Mesenchymal stem cell (in vitro differentiated cells and primary cell): ENCODE results near the gene SPC25.

ENCODE experiments used
- DNase-seq: peaks from one replicate; pipeline ENCODE4 v3.0.0-alpha.2; 2013
- H2AFZ ChIP-seq: one replicate; pipeline ENCODE4 v1.6.1; 2013; ENCODE audit warnings: low read depth, mild to moderate bottlenecking, control low read depth, inconsistent platforms, low read length, moderate library complexity
- H2AK5ac ChIP-seq: 2 replicates; pipeline ENCODE4 v1.6.1; 2013; ENCODE audit warnings: low read length, moderate library complexity, mild to moderate bottlenecking, inconsistent platforms; ENCODE audit not compliant: severe bottlenecking
- H2BK120ac ChIP-seq: one replicate; pipeline ENCODE4 v1.6.1; 2013; ENCODE audit warnings: low read depth, mild to moderate bottlenecking, inconsistent platforms, low read length, moderate library complexity
- H2BK12ac ChIP-seq, 2 experiments: one replicate each; pipeline ENCODE4 v1.6.1; 2013; ENCODE audit warnings: inconsistent platforms in 2 of 2, low read length in 2 of 2, mild to moderate bottlenecking in 2 of 2, moderate library complexity in 2 of 2, control low read depth in 1 of 2
- H2BK15ac ChIP-seq: one replicate; pipeline ENCODE4 v1.6.1; 2013; ENCODE audit warnings: mild to moderate bottlenecking, low read depth, inconsistent platforms; ENCODE audit not compliant: poor library complexity, severe bottlenecking
- H2BK5ac ChIP-seq: 2 replicates; pipeline ENCODE4 v1.6.1; 2013; ENCODE audit warnings: low read depth, mild to moderate bottlenecking, low read length, control low read depth, inconsistent platforms; ENCODE audit not compliant: poor library complexity, severe bottlenecking
- H3K14ac ChIP-seq, 2 experiments: one replicate each; pipeline ENCODE4 v1.6.1; 2013; ENCODE audit warnings: inconsistent platforms in 2 of 2, low read length in 2 of 2, control low read depth in 1 of 2, mild to moderate bottlenecking in 1 of 2, moderate library complexity in 1 of 2
- H3K18ac ChIP-seq, 2 experiments: one replicate each; pipeline ENCODE4 v1.6.1; 2013; ENCODE audit warnings: inconsistent platforms in 2 of 2, low read length in 2 of 2, control low read depth in 1 of 2, low read depth in 1 of 2, mild to moderate bottlenecking in 1 of 2
- H3K23ac ChIP-seq, 2 experiments: one replicate each; pipeline ENCODE4 v1.6.1; 2013; ENCODE audit warnings: inconsistent platforms in 2 of 2, low read length in 2 of 2, mild to moderate bottlenecking in 2 of 2, moderate library complexity in 2 of 2, control low read depth in 1 of 2
- H3K27ac ChIP-seq: 2 replicates; pipeline ENCODE4 v1.5.1; 2013; ENCODE audit warnings: mild to moderate bottlenecking, moderate library complexity, low read length, control low read depth, inconsistent platforms; ENCODE audit not compliant: poor library complexity, severe bottlenecking
- H3K27me3 ChIP-seq, 2 experiments: 2 replicates each; pipeline versions ENCODE4 v1.6.1 to v1.7.0; 2013; ENCODE audit warnings: low read length in 2 of 2, mild to moderate bottlenecking in 2 of 2, moderate library complexity in 2 of 2, control low read depth in 1 of 2, inconsistent platforms in 1 of 2; ENCODE audit not compliant: control insufficient read depth in 1 of 2, insufficient read depth in 1 of 2
- H3K36me3 ChIP-seq, 2 experiments: 2 replicates each; pipeline versions ENCODE4 v1.6.1 to v1.7.0; 2013; ENCODE audit warnings: low read length in 2 of 2, control low read depth in 1 of 2, inconsistent platforms in 1 of 2, low read depth in 1 of 2, mild to moderate bottlenecking in 1 of 2; ENCODE audit not compliant: insufficient read depth in 2 of 2, control insufficient read depth in 1 of 2
- H3K4ac ChIP-seq, 2 experiments: one replicate each; pipeline ENCODE4 v1.6.1; 2013; ENCODE audit warnings: inconsistent platforms in 2 of 2, low read length in 2 of 2, mild to moderate bottlenecking in 2 of 2, moderate library complexity in 2 of 2, control low read depth in 1 of 2, low read depth in 1 of 2
- H3K4me1 ChIP-seq: 2 replicates; pipeline ENCODE4 v1.6.1; 2013; ENCODE audit warnings: low read depth, low read length, control low read depth; ENCODE audit not compliant: control insufficient read depth, insufficient read depth
- H3K4me2 ChIP-seq: 2 replicates; pipeline ENCODE4 v1.6.1; 2013; ENCODE audit warnings: low read length, mild to moderate bottlenecking, inconsistent platforms; ENCODE audit not compliant: poor library complexity, severe bottlenecking
- H3K4me3 ChIP-seq, 2 experiments: 2 replicates each; pipeline versions ENCODE4 v1.5.1 to v1.7.0; 2013; ENCODE audit warnings: low read length in 2 of 2, mild to moderate bottlenecking in 2 of 2, control low read depth in 1 of 2, low read depth in 1 of 2; ENCODE audit not compliant: insufficient read depth in 1 of 2
- H3K79me1 ChIP-seq: replicated peaks from 2 replicates; pipeline ENCODE4 v1.6.1; 2013; ENCODE audit warnings: mild to moderate bottlenecking, control low read depth, low read length, inconsistent platforms; ENCODE audit not compliant: poor library complexity, severe bottlenecking
- H3K9ac ChIP-seq: 2 replicates; pipeline ENCODE4 v1.7.0; 2013; ENCODE audit warnings: mild to moderate bottlenecking, low read length, moderate library complexity
- H3K9me3 ChIP-seq: 2 replicates; pipeline ENCODE4 v1.7.0; 2013; ENCODE audit warnings: mild to moderate bottlenecking, low read length; ENCODE audit not compliant: control insufficient read depth
- H4K8ac ChIP-seq: one replicate; pipeline ENCODE4 v1.6.1; 2013; ENCODE audit warnings: inconsistent platforms, mild to moderate bottlenecking, low read length, moderate library complexity
- H4K91ac ChIP-seq: one replicate; pipeline ENCODE4 v1.6.1; 2013; ENCODE audit warnings: mild to moderate bottlenecking, low read length, inconsistent platforms
- WGBS: methylation state at CpG from one replicate; pipeline ENCODE4 v1.1.7; 2013; ENCODE audit warnings: mixed read lengths; 5-methylcytosine and 5-hydroxymethylcytosine counted together

SPC25 gene

GRCh38 chr2:168910330-168910729, 20.1 kb upstream of the SPC25 start:
- H2AK5ac ChIP-seq: no peak overlapping the region
- H3K9me3 ChIP-seq: no peaks in the 10 kb centered on the region
- no peak overlapping the region for H3K23ac ChIP-seq
- H2BK12ac ChIP-seq: no peak overlapping the region
- no peak overlapping the region for H3K14ac ChIP-seq
- no peak overlapping the region for H2BK15ac ChIP-seq
- H3K79me1 ChIP-seq: no peaks in the 10 kb centered on the region
- no peak overlapping the region for H4K8ac ChIP-seq
- H3K18ac ChIP-seq: no peak overlapping the region
- no peak overlapping the region for H3K4ac ChIP-seq
- no peaks in the 10 kb centered on the region for H3K36me3 ChIP-seq
- DNase-seq: no peak
- WGBS: 67% methylated on average over 2 of the region's 5 CpGs
- H3K9ac ChIP-seq: no peak overlapping the region
- no peak overlapping the region for H2BK120ac ChIP-seq
- no peak overlapping the region for H4K91ac ChIP-seq
- no peak overlapping the region for H3K4me3 ChIP-seq
- H3K4me2 ChIP-seq: no peak overlapping the region
- no peak overlapping the region for H2BK5ac ChIP-seq
- H3K27ac ChIP-seq: no peak overlapping the region
- H3K27me3 ChIP-seq: peaks cover 12 to 46% of the 10 kb centered on the region in 2 experiments
- no peak overlapping the region for H2AFZ ChIP-seq
- H3K4me1 ChIP-seq: peaks cover 2% of the 10 kb centered on the region

GRCh38 chr2:168907940-168908662, 17.9 kb upstream of the SPC25 start:
- H3K36me3 ChIP-seq: no peaks in the 10 kb centered on the region
- no peak overlapping the region for H2AK5ac ChIP-seq
- no peak overlapping the region for H2BK5ac ChIP-seq
- H3K14ac ChIP-seq: no peak overlapping the region
- peaks cover 12 to 38% of the 10 kb centered on the region in 2 experiments for H3K27me3 ChIP-seq
- no peak overlapping the region for H2AFZ ChIP-seq
- H3K4me2 ChIP-seq: no peak overlapping the region
- no peaks in the 10 kb centered on the region for H3K79me1 ChIP-seq
- no peak overlapping the region for H4K91ac ChIP-seq
- H3K23ac ChIP-seq: no peak overlapping the region
- no peak overlapping the region for H3K18ac ChIP-seq
- H3K4me3 ChIP-seq: no peak overlapping the region
- H3K4me1 ChIP-seq: peaks cover 2% of the 10 kb centered on the region
- H2BK15ac ChIP-seq: no peak overlapping the region
- H4K8ac ChIP-seq: no peak overlapping the region
- H2BK12ac ChIP-seq: no peak overlapping the region
- DNase-seq: no peak
- no peak overlapping the region for H3K9ac ChIP-seq
- H3K9me3 ChIP-seq: no peaks in the 10 kb centered on the region
- no peak overlapping the region for H3K27ac ChIP-seq
- 83% methylated on average over 3 of the region's 8 CpGs for WGBS
- H3K4ac ChIP-seq: no peak overlapping the region
- H2BK120ac ChIP-seq: no peak overlapping the region

- H3K14ac ChIP-seq: no peak overlapping the region
- H2BK15ac ChIP-seq: no peak overlapping the region
- no peak overlapping the region for H4K91ac ChIP-seq
- no peak overlapping the region for H2BK5ac ChIP-seq
- H2AK5ac ChIP-seq: no peak overlapping the region
- H3K79me1 ChIP-seq: no peaks in the 10 kb centered on the region
- H2BK120ac ChIP-seq: no peak overlapping the region
- H3K9ac ChIP-seq: no peak overlapping the region
- no peak overlapping the region for H3K4ac ChIP-seq
- 98% methylated on average over 3 of the region's 3 CpGs for WGBS
- no peaks in the 10 kb centered on the region for H3K36me3 ChIP-seq
- H3K18ac ChIP-seq: no peak overlapping the region
- H3K27me3 ChIP-seq: peaks cover 0 to 37% of the 10 kb centered on the region in 2 experiments
- H2AFZ ChIP-seq: no peak overlapping the region
- H3K9me3 ChIP-seq: peaks cover 4% of the 10 kb centered on the region
- H2BK12ac ChIP-seq: no peak overlapping the region
- no peak overlapping the region for H4K8ac ChIP-seq
- no peak overlapping the region for H3K4me3 ChIP-seq
- H3K27ac ChIP-seq: no peak overlapping the region
- H3K4me1 ChIP-seq: no peaks in the 10 kb centered on the region
- no peak overlapping the region for H3K4me2 ChIP-seq
- H3K23ac ChIP-seq: no peak overlapping the region
- no peak for DNase-seq
Observed at GRCh38 chr2:168904358-168904757, 14.1 kb upstream of the SPC25 start.

GRCh38 chr2:168903888-168904287, 13.7 kb upstream of the SPC25 start:
- no peaks in the 10 kb centered on the region for H3K36me3 ChIP-seq
- no peak overlapping the region for H3K9ac ChIP-seq
- no peak overlapping the region for H2AK5ac ChIP-seq
- H3K4me3 ChIP-seq: no peak overlapping the region
- no peak overlapping the region for H3K4ac ChIP-seq
- no peak overlapping the region for H3K23ac ChIP-seq
- H2BK12ac ChIP-seq: no peak overlapping the region
- no peak overlapping the region for H4K8ac ChIP-seq
- H3K27me3 ChIP-seq: peaks cover 0 to 37% of the 10 kb centered on the region in 2 experiments
- H3K4me2 ChIP-seq: no peak overlapping the region
- H2BK5ac ChIP-seq: no peak overlapping the region
- no CpG with 5 or more reads among the region's 2 CpGs for WGBS
- H2AFZ ChIP-seq: no peak overlapping the region
- no peak overlapping the region for H4K91ac ChIP-seq
- H3K9me3 ChIP-seq: peaks cover 4% of the 10 kb centered on the region
- H3K4me1 ChIP-seq: no peaks in the 10 kb centered on the region
- H3K18ac ChIP-seq: no peak overlapping the region
- H3K14ac ChIP-seq: no peak overlapping the region
- no peaks in the 10 kb centered on the region for H3K79me1 ChIP-seq
- no peak overlapping the region for H3K27ac ChIP-seq
- no peak overlapping the region for H2BK15ac ChIP-seq
- no peak for DNase-seq
- no peak overlapping the region for H2BK120ac ChIP-seq
